ENCODE measurements around the gene TOMM20.

Gene TOMM20

DNA sequence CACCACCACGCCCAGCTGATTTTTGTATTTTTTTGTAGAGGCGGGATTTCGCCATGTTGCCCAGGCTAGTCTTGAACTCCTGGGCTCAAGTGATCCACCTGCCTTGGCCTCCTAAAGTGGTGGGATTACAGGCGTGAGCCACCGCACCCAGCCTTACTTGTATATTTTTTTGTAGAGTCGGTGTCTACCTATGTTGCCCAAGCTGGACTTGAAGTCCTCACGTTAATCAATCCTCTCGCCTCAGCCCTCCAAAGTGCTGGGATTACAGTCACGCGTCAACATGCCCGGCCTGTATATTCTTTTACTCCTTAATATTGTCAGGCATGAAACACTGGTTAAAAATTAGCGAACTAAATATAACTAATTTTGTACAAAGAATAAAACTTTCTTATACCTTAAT lies 5.5 kb upstream of the TOMM20 start:
- DNase-seq (ENCODE audit: low read depth): no peak

GRCh38 chr1:235133086-235133485 lies 4.4 kb upstream of the TOMM20 start:
- no peak for DNase-seq (ENCODE audit: low read depth)

DNA sequence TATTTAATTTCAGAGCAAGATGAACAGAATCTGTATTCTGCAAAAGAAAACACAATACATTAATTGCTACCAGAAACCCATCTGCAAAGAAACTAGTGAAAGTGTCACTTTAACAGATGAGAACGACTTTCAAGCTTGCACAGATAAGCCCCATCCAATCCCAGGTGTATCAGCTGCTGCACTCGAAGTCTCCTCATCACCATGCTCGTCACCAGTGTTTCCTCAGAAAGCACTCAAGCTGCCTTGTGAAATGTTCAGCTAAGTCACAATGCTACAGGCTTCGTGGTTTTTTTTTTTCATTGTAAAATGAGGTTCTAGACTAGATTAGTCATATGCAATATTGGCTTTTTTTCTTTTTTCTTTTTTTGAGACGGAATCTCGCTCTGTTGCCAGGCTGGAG lies 3.3 kb upstream of the TOMM20 start:
- DNase-seq (ENCODE audit: low read depth): no peak

GRCh38 chr1:235130766-235131270 lies 2.2 kb upstream of the TOMM20 start:
- no peak for DNase-seq (ENCODE audit: low read depth)

- DNase-seq (ENCODE audit: low read depth): no peak
Measured at GRCh38 chr1:235129774-235130570, 1.3 kb upstream of the TOMM20 start.

GRCh38 chr1:235127732-235128455 lies 743 bp downstream of the TOMM20 start:
- no peak for DNase-seq (ENCODE audit: low read depth)

DNA sequence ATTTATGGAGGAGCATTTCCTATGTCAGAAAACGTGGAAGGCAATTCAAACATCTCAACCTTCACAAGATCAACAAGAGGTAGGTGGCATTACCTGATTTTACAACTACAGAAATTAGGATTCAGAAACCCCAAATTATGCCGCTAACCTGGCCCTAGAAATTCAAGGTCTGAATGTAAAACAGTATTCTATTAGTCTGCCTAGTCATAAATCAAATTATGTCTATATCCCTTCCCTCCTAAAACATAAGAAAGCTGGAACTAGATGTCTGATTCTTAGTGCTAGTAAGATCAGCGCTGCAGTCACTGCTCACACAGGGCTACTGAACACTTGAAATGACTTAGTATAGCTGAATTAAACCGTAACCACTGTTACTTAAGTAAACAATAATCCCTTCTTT lies 1.4 kb downstream of the TOMM20 start:
- DNase-seq (ENCODE audit: low read depth): no peak

DNA sequence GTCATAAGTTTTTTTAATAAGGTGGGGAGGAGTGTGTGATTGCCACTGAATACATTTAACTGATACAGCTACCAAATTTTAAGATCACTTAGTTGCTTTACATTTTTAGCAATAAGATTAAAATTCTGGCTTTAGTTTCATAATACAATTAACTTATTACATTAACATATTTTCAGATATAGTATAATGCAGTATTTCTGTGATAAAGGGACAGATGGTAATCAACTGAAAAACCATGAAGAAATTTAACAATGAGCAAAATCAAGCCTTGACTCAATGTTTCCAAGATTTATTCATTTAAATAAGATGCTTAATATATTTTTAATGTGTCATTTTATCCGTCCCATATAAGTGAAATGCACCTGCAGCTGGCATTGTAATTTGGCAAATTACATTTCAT lies 4.0 kb downstream of the TOMM20 start:
- DNase-seq (ENCODE audit: low read depth): no peak

GRCh38 chr1:235124111-235124510 lies 4.5 kb downstream of the TOMM20 start:
- no peak for DNase-seq (ENCODE audit: low read depth)

GRCh38 chr1:235122348-235122747 lies 6.3 kb downstream of the TOMM20 start:
- no peak for DNase-seq (ENCODE audit: low read depth)

- no peak for DNase-seq (ENCODE audit: low read depth)
Measured at GRCh38 chr1:235113183-235113917, 15.3 kb downstream of the TOMM20 start.

GRCh38 chr1:235112297-235113182 lies 16.1 kb downstream of the TOMM20 start:
- DNase-seq (ENCODE audit: low read depth): no peak

GRCh38 chr1:235111107-235111506 lies 17.5 kb downstream of the TOMM20 start:
- DNase-seq (ENCODE audit: low read depth): no peak

DNA sequence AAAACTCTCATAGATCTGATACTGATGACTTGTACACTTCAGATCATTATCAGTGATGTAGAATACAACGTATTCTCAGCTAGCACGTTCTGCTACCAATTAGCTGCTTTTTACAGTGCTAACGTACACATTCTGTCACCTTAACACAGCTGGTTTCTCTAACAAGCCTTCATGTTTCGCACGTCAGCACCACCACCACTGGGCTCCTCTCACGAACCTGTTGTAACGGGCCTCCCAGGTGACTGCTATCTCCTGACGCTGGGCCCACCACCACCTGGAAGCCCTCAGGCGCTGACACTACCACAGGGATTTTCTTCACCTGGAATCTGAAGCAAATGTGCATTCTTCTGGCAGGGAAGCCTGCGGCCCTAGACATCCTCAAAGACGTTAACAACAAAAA lies 19.8 kb downstream of the TOMM20 start:
- no peak for DNase-seq (ENCODE audit: low read depth)

- DNase-seq (ENCODE audit: low read depth): no peak
Measured at GRCh38 chr1:235108185-235108593, 20.4 kb downstream of the TOMM20 start.

GRCh38 chr1:235107368-235108184 lies 21.1 kb downstream of the TOMM20 start:
- DNase-seq (ENCODE audit: low read depth): no peak

- no peak for DNase-seq (ENCODE audit: low read depth)
Measured at GRCh38 chr1:235106457-235106856, 22.2 kb downstream of the TOMM20 start.

GRCh38 chr1:235105051-235106043 lies 23.3 kb downstream of the TOMM20 start:
- DNase-seq (ENCODE audit: low read depth): no peak

GRCh38 chr1:235102993-235103411 lies 25.6 kb downstream of the TOMM20 start:
- DNase-seq (ENCODE audit: low read depth): no peak

- no peak for DNase-seq (ENCODE audit: low read depth)
Measured at GRCh38 chr1:235102259-235102582, 26.4 kb downstream of the TOMM20 start.
